HG03571 (cell line): Measurements from ENCODE around the gene EXD3.

Source experiments
- ATAC-seq: cut with Tn5 transposase; IDR thresholded peaks from one replicate; pipeline ENCODE4 v1.9.1; 2021; ENCODE audit not compliant: unreplicated experiment

Gene EXD3

DNA sequence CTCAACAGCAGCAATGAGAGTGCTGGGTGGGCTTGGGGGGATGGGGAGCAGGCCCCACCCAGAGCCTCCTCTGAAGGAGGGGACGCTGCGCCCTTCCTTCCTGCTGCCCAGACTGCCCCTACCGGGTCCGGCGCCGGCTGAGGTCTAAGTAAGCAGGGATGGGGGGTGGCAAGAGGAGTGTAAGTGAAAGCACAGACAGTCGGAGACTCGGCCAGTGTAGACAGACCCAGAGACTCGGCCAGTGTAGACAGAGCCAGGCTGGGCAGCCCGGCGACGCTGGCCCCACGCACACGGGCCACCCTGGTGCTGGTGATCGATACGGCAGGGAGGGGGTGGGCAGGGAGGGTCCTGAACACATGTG is 25.6 kb upstream of the EXD3 start:
- ATAC-seq: no peak

DNA sequence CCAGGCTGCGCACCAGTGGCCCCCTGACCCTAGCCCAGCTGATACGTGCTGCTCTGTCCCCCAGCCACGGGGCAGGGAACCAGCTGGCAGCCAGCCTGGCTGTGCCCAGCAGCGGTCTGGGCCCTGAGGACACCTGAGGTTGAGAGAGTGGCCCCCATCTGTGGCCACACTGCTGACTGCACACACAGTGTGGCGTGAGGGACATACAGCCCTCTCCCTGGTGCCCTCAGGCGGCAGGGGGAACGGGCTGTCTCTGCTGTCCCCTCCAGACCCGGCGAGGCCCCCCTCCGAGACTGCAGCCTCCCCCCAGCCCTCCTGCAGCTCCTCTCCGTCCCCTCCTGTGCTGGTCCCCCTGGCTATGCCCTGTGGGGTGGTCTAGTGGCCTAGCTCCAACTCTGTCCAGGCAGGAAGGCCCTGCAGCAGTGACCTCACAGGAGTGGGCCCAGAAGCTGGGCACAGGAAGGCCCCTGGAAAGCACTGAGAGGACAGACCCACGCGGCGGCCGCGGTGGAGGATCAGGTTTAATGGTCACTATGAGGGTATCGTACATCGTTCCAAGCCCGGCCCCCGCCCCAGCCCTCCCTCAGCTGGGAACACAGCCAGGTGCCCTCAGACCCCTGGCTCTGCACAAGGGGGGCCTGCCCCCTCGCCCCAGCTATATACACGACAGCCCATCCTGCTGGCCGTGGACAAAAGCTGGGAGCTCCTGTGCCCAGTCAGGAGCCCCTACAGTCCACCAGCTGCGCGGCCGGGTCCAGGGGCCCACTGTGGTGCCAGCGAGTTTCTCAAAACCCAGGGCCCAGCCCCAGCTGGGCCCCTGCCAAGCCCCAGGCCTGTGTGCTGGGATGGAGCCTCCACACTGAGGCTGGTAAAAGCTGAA is 25.0 kb upstream of the EXD3 start:
- no peak for ATAC-seq

DNA sequence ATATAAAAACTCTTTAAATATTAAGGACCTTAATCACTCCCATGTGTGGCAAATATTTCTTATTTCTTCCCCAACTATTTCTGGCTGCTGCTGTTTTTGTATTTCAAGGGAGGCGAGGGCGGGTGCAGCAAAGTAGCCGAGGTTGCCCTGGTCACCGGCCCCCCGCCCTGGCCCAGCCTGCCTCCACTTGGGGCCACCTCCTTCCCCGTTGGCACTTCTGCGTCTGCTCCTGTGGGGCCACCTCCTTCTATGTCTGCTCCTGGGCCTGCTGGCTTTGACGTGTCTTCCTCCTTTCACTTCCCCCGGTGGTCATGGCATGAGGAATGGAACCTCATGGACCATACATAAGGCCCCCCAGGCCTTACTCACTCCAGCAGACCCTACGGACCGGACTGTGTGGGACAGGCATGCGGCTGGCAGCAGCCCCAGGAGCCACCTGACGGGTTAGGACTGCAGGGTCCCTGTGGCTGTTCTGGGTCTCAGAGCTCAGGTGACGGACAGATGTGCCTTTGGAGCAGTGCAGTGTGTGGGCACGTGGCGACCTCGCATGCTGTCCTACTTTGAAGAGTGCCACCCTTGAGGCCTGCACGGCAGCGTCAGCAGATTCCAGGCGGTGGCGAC is 24.0 kb upstream of the EXD3 start:
- no peak for ATAC-seq

DNA sequence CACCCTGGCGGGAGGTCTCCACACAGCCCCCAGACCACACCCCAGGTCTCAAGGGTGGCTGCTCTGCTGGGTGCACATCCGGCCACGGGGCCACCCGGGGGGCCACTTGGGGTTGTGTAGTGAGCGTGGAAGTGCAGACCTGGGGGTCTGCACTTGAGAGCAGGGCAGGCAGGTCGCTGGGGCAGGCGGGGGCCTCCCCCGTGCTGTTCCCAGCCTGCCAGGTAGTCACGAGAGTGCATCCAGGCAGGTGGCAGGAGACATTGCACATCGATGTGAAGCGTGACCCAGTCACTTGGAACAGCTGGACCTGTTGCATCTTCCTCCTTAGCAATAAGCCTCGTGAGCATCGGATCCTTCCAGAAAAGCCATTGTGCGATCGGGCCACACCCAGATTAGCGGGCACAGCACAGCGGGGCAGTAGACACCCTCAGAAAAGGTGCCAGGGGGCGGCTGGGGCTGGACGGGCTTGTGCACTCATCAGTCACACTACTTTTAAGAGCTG is 23.0 kb upstream of the EXD3 start:
- ATAC-seq: no peak

DNA sequence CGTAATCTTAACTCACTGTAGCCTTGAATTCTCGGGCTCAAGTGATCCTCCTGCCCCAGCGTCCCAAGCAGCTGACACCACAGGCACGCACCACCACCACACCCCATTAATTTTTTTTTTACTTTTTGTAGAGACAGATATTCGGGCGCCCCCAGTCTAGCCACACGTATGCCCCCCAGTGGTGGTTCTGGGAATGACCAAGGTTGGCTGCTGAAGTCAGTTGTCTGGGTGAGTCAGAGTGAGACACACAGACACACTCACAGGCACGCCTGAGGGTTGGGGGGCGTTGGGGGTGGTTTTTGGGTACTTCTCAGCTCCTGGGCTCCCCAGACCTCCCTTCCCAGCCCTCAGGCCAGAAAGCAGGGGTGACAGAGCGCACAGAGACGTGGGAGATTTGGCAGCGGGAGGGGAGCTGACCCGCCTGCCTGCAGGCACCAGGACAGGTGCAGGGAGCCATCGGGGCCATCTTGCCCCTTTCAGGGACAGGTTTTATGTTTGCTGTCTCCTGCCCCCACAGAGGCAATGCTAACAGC is 22.4 kb upstream of the EXD3 start:
- peak; percentile 54 for ATAC-seq

DNA sequence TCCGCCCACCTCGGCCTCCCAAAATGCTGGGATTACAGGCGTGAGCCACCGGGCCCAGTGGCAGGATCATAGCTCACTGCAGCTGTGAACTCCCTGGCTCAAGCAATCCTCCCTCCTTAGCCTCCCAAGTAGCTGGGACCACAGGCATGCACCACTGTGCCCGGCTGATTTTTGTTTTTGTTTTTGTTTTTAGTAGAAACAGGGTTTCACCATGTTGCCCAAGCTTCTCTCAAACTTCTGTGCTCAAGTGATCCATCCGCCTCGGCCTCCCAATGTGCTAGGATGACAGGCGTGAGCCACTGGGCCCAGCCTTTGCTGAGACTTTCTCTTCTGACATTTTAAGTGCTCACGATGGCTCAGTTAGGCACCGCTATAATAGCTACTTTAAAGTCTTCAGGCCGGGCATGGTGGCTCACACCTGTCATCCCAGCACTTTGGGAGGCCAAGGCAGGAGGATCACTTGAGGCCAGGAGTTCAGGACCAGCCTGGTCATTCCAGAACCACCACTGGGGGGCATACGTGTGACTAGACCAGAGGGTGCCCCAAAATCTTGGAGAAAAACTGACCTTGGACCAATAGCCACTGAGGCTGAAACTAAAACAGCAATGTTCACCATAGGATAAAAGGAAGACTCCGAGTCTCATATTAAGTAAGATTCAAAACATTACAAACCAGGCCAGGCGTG is 21.3 kb upstream of the EXD3 start:
- ATAC-seq: no peak

DNA sequence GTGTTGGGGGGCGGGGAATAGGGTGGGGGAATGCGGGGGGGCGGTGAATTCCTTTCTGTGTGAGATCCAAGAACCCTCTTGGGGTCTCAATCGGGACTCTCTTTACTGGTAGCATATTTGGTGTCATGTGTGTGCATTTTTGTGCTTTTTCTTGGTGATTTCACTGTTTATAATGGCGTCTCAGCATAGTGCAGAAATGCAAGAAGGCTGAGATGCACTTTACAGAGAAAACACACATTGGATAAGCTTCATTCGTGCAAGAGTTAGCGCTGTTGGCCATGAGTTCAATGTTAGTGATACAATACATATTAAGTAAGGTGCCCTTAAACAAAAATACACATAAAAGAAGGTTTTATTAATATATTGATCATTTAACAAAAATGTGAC is 19.0 kb upstream of the EXD3 start:
- ATAC-seq: no peak

DNA sequence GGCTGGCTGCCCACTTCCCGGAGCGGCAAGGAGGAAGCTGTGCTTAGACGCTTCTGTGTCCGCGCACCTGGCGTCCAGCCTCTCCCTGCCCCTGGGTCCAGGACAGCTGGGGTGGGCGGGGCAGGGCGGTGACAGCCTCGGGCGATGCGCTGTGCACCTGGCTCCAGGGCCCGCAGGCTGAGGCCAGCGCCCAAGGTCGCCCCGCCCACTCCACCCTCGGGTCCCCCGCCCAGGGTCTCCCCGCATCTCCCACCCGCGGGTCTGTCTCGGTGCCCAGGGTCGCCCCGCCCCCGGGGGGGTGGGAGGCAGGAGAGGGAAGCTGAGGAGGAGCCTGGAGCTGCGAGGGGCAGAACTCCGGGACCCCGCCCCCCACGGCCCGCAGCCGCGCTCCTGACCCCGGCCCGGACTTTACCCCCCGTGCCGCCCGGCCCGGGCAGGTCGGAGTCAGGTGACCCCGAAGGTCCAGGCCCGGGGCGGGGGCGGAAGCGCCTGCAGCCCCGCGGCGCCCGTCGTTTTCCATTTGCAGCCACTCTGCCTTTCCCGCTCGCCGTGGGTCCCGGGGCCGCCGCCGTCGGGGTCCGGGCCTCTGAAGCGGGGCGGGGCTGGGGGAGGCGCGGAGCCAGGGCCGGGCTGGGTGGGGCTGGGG is 18.4 kb upstream of the EXD3 start, which contains the start of gene ENTPD8:
TSS of gene ENTPD8 (minus strand) at position 69 of the 646 bp plus-strand sequence. CDS start 3,072 bp downstream, outside the sequence.
- no peak for ATAC-seq

DNA sequence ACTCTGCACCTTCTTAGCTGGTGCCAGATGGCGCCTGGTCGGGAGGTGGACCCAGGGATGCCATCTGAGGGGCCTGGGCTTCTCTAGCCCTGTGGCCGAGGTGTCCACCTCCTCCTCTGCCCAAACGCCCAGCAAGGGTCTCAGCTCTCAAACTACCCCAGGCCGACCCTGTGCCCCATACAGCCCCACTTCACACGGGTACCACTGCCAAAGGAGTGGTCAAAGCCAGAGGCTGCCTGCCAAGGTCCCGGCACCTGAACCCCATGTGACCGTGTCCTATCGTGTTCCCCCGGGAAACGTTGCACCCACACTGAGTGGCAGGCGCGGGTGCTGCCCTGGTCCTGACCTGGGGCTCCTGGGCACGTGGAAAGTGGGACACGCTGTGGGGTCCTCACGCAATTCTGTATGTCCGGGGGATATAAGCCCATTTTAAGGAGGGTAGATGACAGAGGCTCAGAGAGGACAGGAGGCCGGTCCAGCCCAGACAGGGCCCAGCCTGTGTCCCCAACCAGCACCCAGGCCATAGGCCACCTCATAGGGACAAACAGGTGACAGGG is 16.3 kb upstream of the EXD3 start:
- ATAC-seq: no peak

DNA sequence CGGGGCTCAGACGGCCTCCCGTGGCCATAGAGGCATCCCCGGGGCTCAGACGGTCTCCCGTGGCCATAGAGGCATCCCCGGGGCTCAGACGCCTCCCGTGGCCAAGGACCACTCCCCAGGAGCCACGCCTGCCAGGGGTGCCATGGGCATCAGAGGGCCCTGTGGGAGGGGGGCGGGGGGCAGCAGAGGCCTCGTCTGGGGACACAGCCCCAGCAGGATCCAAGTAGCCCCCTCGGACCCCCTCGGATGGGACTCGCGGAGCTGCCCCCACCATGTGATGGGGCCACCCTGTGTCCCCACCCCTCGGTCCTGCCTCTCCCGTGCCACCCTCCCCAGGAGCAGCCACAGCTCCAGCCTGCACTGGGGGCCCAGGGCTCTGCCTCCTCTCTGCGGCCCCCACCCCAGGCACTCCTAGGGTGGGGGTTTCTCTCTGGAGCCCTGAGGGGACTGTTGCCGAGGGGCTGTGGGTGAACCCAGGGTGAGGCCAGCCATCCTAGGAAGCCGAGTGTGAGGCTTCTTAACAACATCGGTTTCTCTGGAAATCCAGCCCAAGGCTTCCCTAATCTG is 15.7 kb upstream of the EXD3 start:
- no peak for ATAC-seq

DNA sequence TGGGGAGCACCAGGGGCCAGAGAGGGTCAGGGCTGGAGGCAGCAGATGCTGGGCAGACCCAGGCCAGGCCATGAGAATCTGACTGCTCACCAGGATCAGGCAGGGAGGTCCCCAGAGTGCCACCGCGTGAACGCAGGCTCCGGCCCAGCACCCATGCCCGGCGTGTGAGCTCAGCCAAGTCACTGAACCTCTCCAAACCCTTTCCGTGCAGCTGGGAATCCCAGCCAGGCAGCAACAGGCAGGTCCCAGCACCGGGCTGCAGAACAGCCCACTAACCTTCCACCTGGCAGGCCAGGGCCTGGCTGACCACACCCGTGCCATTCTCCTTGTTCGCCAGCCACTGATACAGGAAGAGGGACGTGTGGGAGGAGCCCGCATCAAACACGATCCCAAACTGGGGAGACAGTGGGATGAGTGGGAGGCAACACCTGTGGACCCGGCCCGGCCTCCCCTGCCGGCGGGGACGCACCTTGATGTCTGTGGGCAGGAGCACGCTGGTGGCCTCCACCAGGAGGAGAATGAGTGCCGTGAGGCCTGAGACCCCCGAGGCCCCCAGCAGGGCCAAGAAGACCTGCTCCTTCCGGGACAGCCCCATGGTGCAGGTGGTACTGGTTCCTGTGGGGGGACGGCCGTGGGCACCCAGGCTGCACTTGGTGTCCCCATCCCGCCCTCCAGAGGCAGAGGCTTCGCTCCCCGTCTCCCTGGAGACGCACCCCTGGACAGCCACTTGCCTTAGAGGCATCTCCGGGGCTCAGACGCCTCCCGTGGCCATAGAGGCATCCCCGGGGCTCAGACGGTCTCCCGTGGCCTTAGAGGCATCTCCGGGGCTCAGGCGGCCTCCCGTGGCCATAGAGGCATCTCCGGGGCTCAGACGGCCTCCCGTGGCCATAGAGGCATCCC is 15.0 kb upstream of the EXD3 start:
- no peak for ATAC-seq

DNA sequence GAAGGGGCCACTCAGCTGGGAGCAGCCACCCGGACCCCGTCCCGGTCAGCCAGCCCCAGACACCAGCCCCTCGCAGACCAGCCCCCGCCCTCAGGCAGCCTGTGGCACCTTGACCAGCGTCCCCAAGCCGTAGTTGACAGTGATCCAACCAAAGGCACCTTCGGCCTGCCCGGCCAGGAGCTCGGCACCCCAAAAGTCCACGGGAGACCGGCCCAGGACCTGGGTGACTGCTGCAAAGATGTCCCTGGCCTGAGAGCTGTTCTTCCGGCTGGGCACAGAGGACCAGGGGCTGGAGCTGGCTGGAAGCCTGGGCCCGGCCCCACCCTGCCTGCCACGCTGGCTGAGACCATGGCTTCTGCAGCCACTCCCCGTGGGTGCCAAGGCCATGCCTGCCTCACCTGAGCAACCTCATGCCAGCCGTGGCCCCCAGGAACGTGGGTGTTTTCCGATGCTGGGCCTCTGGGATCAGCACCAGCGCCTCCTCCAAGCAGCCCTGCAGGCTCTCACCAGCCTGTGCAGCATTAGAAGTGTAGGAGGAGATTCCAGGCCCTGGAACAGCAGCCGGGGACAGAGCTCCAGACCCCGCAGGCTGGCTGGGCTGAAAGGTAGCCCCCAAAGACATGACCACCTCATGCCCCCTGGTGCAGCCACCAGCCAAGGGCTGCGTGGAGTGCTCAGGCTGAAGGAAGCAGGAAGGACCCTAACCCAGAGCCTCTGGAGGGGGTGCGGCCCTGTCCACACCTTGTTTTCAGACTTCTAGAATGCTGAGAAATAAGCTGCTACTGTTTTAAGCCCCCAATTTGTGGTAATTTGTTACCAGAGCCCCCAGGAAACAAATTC is 14.0 kb upstream of the EXD3 start:
- ATAC-seq: no peak

DNA sequence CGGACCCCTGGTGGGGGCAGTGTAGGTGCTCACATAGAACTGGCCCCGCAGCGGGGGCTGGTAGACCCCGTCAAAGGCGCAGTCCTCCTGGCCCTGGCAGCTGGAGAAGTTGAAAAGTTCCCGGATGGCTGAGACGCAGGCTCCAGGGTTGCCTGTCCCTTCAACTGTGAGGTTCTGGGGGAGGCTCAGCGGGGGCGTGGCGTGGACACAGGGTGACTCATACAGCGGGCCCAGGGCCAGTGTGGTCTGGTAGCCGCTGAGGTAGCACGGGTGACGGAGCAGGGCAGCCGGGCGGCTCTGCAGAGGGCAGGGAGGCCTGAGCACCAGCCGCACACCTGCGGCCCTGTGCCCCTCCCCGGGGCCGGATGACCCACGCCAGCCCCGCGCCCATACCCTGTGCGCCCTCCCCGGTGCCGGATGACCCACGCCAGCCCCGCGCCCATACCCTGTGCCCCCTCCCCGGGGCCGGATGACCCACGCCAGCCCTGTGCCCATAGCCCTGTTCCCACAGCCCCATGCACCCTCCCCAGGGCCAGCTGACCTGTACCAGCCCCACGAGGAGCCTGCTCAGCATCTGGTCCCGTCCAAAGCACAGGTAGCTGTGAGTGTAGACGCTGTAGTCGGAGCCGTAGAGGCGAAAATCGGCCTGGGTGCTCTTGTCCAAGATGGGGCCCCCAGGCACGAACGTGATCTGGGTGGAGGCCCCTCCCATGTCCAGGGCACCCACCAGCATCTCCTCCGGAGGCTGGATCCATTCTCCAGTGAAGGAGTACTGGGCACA is 13.2 kb upstream of the EXD3 start:
- no peak for ATAC-seq

DNA sequence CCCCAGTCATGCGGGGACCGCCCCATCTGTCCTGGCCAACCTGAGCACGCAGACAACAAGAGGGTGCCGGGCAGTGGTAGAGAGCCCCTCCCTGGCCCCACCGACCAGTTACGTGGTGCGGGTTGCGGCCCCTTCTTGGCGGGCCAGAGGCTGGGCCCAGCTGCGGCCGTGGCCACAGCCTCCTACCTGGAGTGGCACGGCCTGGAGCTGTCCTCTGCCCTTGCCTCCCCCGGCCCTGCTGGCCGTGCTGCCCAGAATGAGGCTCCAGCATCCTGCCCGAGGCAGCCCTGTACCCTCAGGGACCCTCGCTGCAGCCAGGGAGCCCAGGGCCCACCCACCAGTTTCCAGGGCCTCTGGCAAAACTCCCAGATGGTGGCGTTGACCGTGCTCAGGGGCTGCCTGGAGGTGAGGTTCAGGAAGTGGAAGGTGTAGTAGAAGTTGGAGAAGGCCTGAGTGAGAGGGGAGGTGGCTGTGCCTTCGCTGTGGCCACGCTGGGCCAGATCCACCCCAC is 12.5 kb upstream of the EXD3 start:
- no peak for ATAC-seq

DNA sequence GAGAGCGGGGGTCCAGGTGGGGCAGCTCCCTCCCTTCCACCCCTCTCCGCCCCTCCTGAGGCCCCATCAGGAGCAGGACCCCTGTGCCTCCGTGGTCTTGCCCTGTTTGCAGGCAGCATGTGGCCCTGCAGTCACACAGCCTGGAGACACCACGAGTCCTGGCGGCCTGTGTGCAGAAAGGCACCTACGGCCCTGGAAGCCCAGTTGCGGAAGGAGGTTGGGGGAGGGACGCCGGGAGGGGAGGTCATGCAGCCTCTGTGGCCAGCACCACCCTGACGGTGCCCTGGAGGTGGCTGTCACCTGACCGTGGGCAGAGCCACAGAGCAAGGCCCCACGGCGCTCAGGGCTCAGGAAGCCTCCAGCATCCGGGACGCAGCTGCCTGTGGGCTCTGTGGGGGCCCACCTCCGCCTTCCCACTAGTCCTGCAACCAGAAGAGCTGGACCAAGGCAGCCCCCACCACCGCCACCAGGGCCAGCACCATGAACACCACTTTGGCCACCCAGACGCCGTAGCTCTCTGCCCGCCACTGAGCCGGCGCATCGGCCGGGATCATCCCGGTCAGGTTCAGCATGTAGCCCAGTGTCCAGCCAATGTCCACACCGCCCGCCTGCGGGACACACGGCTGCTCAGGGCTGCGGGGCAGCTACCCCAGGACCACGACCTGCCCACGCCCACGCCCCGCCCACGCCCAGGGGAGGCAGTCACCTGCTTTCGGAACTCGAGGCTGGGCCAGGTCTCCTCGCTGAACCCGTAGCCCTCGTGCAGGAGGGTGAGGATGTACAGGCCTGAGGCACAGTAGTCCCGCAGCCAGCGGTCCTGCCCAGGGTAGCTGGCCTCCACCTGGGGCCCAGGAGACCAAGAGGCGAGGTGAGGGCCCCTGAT is 11.8 kb upstream of the EXD3 start:
- ATAC-seq: no peak

DNA sequence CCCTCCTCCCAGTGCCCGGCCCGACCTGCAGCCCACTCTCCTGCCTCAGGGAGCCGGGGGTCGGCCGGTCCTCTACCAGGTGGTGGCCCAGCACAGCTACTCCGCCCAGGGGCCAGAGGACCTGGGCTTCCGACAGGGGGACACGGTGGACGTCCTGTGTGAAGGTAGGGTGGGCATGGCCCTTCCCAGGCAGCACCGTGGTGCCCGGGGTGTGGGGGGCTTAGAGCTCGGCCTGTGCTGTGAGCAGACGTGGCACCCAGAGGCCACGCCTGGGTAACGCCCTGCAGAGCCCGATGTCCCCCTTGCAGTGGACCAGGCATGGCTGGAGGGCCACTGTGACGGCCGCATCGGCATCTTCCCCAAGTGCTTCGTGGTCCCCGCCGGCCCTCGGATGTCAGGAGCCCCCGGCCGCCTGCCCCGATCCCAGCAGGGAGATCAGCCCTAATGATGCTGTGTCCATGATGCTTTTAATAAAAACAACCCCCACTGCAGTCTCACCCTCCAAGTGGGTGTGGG is 11.0 kb upstream of the EXD3 start:
- ATAC-seq: no peak
